ENCODE measurements around the gene CCDC141.

- TF ChIP-seq POLR2A (IDR thresholded peaks at IDR 0.05; ENCODE audit: low read length) (no peak), GATA1 (IDR thresholded peaks at IDR 0.05; ENCODE audit: low read depth, low read length) (no peak)
These were observed 47.2 kb upstream of the CCDC141 start for GRCh38 chr2:179097131-179097530.

Measured in erythroblast (primary cell).